Urinary bladder (tissue), 4 donors: Measurements from ENCODE around the gene RASD2. TPM values are rescaled to one million over a fixed set of nuclear protein-coding genes. Genes with fewer than 3 reads are reported as not detected.

Experiments
- DNase-seq: peaks from one replicate; pipeline ENCODE4 v3.0.0-alpha.2; 2015; ENCODE audit errors: extremely low spot score
- H3K27ac ChIP-seq: one replicate; pipeline ENCODE4 v1.5.1; 2013; ENCODE audit warnings: low read depth, mild to moderate bottlenecking, moderate library complexity
- H3K36me3 ChIP-seq: one replicate; pipeline ENCODE4 v1.6.1; 2013; ENCODE audit warnings: mild to moderate bottlenecking, moderate library complexity; ENCODE audit not compliant: insufficient read depth
- H3K4me1 ChIP-seq: one replicate; pipeline ENCODE4 v1.6.1; 2013; ENCODE audit warnings: mild to moderate bottlenecking, moderate library complexity; ENCODE audit not compliant: insufficient read depth
- H3K4me3 ChIP-seq: one replicate; pipeline ENCODE4 v1.5.1; 2013; ENCODE audit warnings: low read depth, low read length
- WGBS: extraction: QIAGEN DNeasy Blood & Tissue Kit; methylation state at CpG from one replicate; pipeline ENCODE4 v1.1.7; 2013; 5-methylcytosine and 5-hydroxymethylcytosine counted together
- polyA plus RNA-seq: library from polyadenylated mRNA; stranded (reverse); fragments of 200-250 nt; gene quantifications from one replicate; pipeline ENCODE4 v1.2.3, GENCODE V29; 2013
- total RNA-seq: library from RNA; depleted of rRNA; stranded (reverse); fragments of >200 nt; gene quantifications from one replicate; pipeline ENCODE4 v1.2.3, GENCODE V29; 2014
- donor health status: healthy with polysubstance abuse.
- donor health status: healthy.

RASD2 gene
- total and polyA plus RNA-seq, 2 donors = 0.42 to 7.9 TPM

DNA sequence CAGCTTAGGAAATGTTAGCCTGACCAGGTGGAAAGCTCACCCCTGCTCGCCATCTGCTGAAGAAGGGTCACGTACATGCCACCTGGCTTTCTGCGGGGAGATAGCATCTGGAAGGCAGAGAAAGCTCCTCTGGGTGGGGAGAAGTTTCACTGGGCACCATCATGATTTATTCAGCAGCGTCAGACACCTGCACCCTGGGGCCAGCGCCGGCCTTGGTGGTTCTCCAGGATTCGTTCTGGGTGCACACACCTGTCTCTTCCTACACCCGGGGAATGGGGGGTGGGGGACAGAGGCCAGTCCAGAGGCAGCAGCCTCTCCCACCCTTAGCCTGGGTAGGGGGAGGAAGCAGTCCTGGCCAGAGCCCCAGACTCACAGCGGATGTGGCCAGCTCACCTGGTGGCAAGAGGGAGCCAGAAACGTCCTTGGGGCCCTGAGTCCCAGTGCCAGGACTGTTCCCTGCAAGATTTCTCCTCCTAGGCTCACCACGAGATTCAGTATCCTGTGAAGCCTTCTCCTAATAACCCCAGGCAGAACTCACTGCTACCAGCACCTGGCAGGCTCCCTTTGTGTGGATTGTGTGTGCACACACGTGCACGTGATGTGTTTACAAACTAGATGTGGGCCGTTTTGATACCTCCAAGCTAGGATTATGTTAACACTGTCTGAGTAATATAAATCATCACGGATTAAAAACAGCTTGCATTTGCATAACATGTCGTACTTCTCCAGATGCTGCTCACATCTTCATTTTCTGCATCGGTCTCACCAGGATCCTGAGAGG is 17.3 kb upstream of the RASD2 start:
- Histone ChIP-seq H3K36me3 (no peaks in the 10 kb centered on the region), H3K4me3 (no peak overlapping the region), H3K27ac (no peak overlapping the region), H3K4me1 (no peaks in the 10 kb centered on the region)
- 66% methylated on average over 17 of the region's 17 CpGs for WGBS
- DNase-seq = no peak

DNA sequence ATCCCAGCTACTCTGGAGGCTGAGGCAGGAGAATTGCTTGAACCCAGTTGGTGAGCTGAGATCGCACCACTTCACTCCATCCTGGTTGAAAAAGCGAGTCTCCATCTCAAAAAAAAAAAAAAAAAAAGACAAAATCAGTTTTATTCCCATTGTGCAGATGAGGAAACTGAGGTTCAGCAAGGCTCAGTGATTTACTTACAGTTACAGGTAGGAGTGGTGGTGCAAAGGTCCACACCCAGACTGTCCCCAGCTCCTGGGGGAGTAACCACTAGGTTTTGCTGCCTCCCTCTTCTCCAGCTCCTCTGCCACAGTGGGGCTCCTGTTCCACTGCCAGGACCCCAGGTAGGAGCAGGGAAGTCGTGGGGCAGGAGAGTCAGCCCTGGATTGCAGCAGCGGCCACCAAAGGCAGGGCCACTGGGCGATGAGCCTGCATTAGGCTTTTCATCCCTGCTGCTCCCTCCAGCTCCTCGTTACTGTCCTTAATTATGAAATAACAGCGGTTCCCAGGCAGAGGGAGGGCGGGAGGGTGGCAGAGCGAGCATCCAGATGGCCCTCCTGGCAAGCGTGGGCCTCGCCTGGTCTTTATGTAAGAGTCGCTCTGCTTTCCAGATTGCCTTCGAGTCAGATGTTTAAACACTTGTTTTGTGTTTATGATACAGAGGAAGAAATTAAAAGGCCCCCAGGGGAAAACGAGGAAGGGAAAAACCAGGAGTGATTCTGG is 15.5 kb upstream of the RASD2 start:
- 44% methylated on average over 14 of the region's 14 CpGs for WGBS
- Histone ChIP-seq H3K4me1 (no peaks in the 10 kb centered on the region), H3K27ac (no peak overlapping the region), H3K36me3 (no peaks in the 10 kb centered on the region), H3K4me3 (no peak overlapping the region)
- peak; percentile 54 for DNase-seq

DNA sequence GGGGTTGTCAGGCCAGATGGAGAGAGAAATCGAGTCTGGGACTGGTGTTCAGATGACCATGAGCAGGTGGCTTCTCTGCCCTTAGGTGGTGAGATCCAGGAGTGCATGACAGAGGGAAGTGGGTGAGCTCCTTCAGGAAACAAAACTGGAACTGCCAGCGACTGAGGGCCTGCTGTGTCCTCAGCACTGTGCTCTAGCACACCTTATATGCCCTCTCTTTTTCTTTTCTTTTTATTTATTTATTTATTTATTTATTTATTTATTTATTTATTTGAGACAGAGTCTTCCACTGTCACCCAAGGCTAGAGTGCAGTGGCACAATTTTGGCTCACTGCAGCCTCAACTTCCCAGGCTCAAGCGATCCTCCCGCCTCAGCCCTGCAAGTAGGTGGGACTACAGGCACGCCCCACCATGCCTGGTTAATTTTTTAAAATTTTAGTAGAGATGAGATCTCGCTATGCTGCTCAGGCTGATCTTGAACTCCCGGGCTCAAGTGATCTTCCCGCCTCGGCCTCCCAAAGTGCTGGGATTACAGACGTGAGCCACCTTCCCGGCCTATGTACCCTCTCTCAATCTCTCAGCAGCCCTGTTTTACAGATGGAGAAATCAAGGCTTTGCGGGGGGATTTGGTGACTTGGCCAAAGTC is 14.8 kb upstream of the RASD2 start:
- WGBS = 86% methylated on average over 12 of the region's 12 CpGs
- Histone ChIP-seq H3K27ac (no peak overlapping the region), H3K4me1 (no peaks in the 10 kb centered on the region), H3K4me3 (no peak overlapping the region), H3K36me3 (no peaks in the 10 kb centered on the region)
- DNase-seq = no peak

DNA sequence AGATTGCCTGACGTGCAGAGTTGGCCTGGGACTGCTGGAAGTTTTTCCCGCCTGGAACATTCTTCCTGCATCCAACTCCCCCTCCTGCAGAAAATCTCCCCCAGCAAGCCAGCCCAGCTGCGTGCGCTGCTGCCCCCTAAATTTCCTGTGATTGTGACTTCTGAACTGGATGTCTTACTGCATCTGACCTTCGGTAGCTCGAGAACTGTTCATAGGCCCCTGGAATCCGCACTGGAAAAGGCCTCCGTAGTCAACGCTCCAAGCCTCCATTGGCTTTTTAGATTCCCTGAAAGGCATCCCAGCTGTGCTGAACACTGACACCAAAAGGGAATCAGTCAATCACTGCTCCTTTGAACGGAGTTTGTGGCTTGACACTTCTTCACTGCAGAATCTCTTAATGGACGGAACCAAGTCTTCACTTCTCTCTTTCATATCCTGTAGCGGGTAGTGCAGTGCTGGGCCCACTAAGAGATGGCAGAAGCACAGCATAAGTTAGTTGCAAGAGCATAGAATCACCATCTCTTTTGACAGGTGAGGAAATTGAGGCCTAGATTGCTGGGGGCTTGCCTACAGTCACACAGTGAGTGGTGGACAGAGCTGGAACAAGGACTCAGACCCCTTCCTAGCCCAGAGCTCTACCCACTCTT is 14.2 kb upstream of the RASD2 start:
- Histone ChIP-seq H3K4me1 (no peaks in the 10 kb centered on the region), H3K36me3 (no peaks in the 10 kb centered on the region), H3K4me3 (no peak overlapping the region), H3K27ac (no peak overlapping the region)
- 86% methylated on average over 12 of the region's 12 CpGs for WGBS
- DNase-seq = no peak

DNA sequence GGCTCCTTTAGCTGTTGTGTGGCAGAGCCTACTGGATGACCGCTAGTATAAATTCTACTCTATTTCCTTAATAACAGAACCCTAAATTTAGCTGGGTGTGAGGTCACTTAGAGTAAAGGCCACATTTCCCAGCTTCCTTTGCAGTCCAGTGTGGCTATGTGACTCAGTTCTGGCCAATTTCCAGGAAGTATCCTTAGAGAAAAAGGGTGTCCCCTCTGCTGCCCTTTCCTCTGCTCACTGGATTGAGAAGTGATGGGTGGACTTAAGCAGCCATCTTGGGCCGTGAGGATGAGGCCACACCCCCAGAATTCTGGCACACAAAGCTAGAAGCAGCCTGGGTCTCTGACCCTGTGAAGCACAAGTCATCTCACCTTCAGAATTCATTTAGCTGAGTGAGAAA is 11.7 kb upstream of the RASD2 start:
- Histone ChIP-seq H3K4me3 (no peak overlapping the region), H3K36me3 (no peaks in the 10 kb centered on the region), H3K27ac (no peak overlapping the region), H3K4me1 (no peaks in the 10 kb centered on the region)
- DNase-seq = no peak
- 93% methylated on average over 2 of the region's 2 CpGs for WGBS

DNA sequence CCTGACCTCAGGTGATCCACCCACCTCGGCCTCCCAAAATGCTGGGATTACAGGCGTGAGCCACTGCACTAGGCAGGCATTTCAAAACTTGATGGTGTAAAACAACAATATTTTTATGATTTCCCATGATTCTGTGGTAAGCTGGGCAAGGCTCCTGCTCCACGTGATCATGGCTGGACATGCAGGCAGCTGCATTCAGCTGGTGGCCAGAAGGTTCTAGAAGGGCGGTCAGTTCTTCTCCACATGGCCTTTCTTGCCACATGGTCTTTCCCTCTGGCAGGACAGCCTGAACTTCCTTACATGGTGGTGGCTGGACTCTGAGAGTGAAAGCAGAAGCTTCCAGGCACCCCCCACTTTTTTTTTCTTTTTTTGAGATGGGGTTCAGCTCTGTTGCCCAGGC is 9.9 kb upstream of the RASD2 start:
- Histone ChIP-seq H3K36me3 (no peaks in the 10 kb centered on the region), H3K4me1 (no peaks in the 10 kb centered on the region), H3K4me3 (no peak overlapping the region), H3K27ac (no peak overlapping the region)
- DNase-seq = no peak
- WGBS = 80% methylated on average over 4 of the region's 4 CpGs

DNA sequence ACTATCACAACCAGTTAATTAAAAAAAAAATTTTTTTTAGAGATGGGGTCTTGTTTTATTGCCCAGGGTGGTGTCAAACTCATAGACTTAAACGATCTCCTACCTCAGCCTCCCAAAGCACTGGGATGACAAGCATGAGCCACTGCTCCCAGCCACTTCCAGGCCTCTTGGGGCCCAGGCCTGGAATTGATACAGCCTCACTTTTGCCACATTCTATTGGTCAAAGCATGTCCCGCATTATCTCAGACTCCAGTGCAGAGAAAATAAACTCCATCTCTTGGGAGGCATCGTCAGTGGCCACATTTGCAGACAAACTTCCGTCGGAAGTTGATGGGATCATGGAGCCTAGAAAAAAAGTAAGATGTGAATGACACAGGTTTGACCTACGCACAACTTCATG is 9.4 kb upstream of the RASD2 start:
- Histone ChIP-seq H3K4me3 (no peak overlapping the region), H3K36me3 (no peaks in the 10 kb centered on the region), H3K27ac (no peak overlapping the region), H3K4me1 (no peaks in the 10 kb centered on the region)
- 90% methylated on average over 6 of the region's 6 CpGs for WGBS
- DNase-seq = no peak

DNA sequence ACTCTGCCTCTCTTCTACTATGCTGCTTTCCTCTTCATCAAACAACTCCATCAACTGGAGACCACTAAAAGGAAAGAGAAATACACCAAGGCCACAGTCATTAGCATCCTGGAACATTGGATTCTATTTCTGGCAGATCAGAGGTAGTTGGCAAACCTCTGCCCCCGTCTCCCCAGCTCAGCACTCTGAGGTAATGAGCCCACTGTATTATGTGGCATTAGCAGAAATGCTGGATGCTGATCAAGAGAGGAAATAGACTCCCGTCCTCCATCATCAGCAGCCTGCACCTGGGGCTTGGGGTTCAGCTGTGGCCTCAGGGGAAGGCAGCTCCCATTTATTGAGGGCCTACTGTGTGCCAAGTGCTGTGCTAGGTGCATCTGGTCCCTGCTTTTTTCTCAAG is 9.0 kb upstream of the RASD2 start:
- H3K4me3 ChIP-seq = no peak overlapping the region
- no peaks in the 10 kb centered on the region for H3K36me3 ChIP-seq
- 78% methylated on average over 2 of the region's 2 CpGs for WGBS
- no peaks in the 10 kb centered on the region for H3K4me1 ChIP-seq
- DNase-seq = no peak
- no peak overlapping the region for H3K27ac ChIP-seq

DNA sequence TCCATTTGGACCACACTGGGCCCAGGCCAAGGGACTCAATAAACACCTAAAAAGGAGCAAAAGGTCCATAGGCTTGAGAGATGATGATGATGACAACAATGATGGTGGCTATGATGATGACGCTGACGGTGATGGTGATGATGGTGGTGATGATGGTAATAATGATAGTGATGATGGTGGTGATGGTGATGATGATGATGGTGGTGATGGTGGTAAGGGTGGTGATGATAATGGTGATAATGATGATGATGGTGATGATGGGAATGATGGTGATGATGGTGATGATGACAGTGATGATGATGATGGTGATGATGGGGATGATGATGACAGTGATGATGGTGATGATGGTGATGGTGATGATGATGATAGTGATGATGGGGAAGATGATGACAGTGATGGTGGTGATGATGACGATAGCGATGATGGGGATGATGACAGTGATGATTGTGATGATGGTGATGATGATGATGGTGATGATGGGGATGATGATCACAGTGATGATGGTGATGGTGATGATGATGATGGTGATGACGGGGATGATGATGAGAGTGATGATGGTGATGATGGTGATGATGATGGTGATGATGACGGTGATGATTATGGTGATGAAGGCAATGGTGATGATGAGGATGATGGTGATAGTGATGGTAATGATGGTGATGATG is 7.1 kb upstream of the RASD2 start:
- Histone ChIP-seq H3K4me3 (no peak overlapping the region), H3K36me3 (no peaks in the 10 kb centered on the region), H3K27ac (no peak overlapping the region), H3K4me1 (no peaks in the 10 kb centered on the region)
- DNase-seq = no peak
- 90% methylated on average over 6 of the region's 6 CpGs for WGBS

DNA sequence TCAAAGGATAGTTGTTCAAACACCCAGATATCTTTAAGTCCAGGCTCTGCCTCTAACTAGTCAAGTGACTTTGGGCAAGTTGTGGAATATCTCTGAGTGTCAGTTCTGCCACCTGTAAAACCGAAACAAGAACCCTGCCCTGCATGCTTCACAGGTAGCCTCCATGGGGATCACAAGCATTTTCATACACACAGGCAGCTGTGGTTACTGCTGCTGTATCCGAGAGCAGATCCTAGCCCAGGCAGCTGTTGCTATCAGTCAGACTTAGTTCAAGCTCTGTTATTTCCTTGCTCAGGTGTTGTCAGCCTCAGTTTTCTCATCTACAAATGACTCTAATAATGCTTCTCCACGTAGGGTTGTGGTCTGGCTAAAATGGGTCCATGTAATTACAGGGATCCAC is 6.5 kb upstream of the RASD2 start:
- Histone ChIP-seq H3K4me1 (no peaks in the 10 kb centered on the region), H3K36me3 (no peaks in the 10 kb centered on the region), H3K27ac (no peak overlapping the region), H3K4me3 (no peak overlapping the region)
- WGBS = 79% methylated on average over 3 of the region's 3 CpGs
- no peak for DNase-seq

DNA sequence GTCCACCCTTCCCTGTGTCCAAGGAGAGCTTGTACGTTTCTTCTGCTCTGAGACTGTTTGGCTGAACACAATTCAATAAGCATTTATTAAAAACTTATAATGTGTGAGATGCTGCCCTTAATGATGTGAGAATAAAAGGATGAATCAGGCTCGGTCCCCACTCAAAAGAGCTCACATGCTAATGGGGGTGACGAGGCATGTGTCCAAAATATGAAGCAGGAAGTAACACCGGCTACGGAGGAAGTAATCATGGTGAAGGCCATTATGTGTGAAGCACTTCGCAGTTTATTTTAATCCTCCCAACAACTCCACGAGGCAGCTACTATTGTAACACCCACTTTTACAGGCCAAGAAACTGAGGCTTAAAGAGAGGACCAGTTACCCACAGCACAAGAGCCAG is 3.4 kb upstream of the RASD2 start:
- WGBS = 67% methylated on average over 7 of the region's 7 CpGs
- no peak for DNase-seq
- peaks cover 3% of the 10 kb centered on the region for H3K4me1 ChIP-seq
- no peak overlapping the region for H3K27ac ChIP-seq
- no peak overlapping the region for H3K4me3 ChIP-seq
- H3K36me3 ChIP-seq = no peaks in the 10 kb centered on the region

DNA sequence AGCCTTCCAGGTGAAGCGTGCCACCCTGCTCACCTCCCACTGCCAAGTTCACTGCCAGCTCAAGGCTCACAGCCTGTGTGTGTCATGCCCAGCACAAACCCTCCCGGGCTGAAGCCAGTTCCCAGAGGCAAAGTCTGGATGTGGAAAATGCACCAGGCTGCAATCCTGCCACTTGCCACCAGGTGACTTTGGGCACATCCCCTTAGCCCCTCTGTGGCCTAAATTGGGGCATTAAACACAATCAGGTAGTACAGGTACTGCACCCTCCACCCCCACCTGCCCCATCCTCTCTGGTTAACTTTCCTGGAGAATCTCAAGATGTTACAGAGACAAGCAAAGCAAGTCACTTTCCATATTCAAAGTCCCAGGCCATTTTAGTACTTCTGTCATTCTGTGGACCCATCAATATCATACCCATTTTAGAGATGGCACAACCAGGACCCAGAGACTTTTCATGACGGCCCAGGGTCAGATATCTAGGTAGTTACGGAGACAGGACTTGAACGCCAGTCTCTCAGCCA is 1.8 kb upstream of the RASD2 start:
- Histone ChIP-seq H3K4me1 (peaks cover 3% of the 10 kb centered on the region), H3K36me3 (no peaks in the 10 kb centered on the region), H3K4me3 (no peak overlapping the region), H3K27ac (no peak overlapping the region)
- DNase-seq = no peak
- WGBS = 82% methylated on average over 5 of the region's 5 CpGs

DNA sequence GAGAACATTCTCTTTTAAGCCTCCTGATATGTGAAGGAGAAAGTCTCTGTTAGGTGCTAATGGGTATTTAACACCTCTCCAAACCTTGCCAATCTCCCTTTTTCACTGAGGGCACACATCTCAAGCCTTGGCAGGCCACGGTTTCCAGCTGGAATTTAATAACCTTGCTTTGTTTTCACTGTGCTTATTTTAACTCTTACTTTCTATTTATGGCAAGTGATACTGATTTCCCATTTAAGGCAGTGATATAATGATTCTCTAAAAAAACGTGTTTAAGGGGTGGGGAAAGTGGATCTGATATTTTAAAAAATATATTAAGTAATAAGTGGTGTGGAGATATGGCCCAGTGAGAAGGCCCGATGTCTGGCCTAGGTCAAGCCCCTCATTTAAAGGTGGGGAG is 1.1 kb upstream of the RASD2 start:
- no peaks in the 10 kb centered on the region for H3K36me3 ChIP-seq
- peaks cover 3% of the 10 kb centered on the region for H3K4me1 ChIP-seq
- 20% methylated on average over 3 of the region's 3 CpGs for WGBS
- no peak overlapping the region for H3K4me3 ChIP-seq
- H3K27ac ChIP-seq = no peak overlapping the region
- no peak for DNase-seq
